Measurements from ENCODE around the gene KIF18A.

DNA sequence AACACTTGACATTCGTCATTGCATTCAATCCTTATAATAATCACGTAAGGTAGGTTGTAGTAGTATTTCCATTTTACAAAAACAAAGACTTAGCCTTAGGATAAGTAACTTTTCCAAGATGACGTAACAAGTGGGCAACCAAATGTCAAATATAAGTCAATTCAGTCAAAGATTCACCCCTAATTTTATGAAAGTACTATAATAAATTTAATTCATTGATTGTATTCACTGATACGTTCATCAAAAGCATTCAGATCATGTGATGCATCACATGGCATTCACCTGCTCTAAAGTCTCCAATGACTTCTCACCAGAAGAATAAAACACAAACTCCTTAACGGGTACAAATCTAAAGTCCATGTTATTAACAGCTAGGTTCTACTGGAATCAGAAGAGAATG is 2.1 kb downstream of the KIF18A start:
- TF ChIP-seq CTCF (IDR thresholded peaks at IDR 0.05; ENCODE audit: low read depth, low read length, missing input control) = no peak
- no peak for TF ChIP-seq JUND (IDR thresholded peaks at IDR 0.05)
- no peak for TF ChIP-seq MAX (IDR thresholded peaks at IDR 0.05)
- TF ChIP-seq, protein P1, sequence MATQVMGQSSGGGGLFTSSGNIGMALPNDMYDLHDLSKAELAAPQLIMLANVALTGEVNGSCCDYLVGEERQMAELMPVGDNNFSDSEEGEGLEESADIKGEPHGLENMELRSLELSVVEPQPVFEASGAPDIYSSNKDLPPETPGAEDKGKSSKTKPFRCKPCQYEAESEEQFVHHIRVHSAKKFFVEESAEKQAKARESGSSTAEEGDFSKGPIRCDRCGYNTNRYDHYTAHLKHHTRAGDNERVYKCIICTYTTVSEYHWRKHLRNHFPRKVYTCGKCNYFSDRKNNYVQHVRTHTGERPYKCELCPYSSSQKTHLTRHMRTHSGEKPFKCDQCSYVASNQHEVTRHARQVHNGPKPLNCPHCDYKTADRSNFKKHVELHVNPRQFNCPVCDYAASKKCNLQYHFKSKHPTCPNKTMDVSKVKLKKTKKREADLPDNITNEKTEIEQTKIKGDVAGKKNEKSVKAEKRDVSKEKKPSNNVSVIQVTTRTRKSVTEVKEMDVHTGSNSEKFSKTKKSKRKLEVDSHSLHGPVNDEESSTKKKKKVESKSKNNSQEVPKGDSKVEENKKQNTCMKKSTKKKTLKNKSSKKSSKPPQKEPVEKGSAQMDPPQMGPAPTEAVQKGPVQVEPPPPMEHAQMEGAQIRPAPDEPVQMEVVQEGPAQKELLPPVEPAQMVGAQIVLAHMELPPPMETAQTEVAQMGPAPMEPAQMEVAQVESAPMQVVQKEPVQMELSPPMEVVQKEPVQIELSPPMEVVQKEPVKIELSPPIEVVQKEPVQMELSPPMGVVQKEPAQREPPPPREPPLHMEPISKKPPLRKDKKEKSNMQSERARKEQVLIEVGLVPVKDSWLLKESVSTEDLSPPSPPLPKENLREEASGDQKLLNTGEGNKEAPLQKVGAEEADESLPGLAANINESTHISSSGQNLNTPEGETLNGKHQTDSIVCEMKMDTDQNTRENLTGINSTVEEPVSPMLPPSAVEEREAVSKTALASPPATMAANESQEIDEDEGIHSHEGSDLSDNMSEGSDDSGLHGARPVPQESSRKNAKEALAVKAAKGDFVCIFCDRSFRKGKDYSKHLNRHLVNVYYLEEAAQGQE (IDR thresholded peaks at IDR 0.05) = no peak
